Trophoblast cell (in vitro differentiated cells and primary cell): ENCODE data around the gene SCAP.

Experiments used
- DNase-seq, 2 donors: peaks; one replicate each; pipeline ENCODE4 v3.0.0-alpha.2; 2016
- H2AFZ ChIP-seq: 2 replicates; pipeline ENCODE4 v1.6.1; 2013; ENCODE audit warnings: low read length, moderate library complexity, mild to moderate bottlenecking; ENCODE audit not compliant: insufficient read depth, poor library complexity
- H2AK5ac ChIP-seq: 2 replicates; pipeline ENCODE4 v1.6.1; 2013; ENCODE audit warnings: mild to moderate bottlenecking, low read length
- H2BK120ac ChIP-seq: 2 replicates; pipeline ENCODE4 v1.6.1; 2013; ENCODE audit warnings: low read length, mild to moderate bottlenecking, moderate library complexity; ENCODE audit not compliant: insufficient read depth, poor library complexity
- H2BK12ac ChIP-seq: 2 replicates; pipeline ENCODE4 v1.6.1; 2013; ENCODE audit warnings: mild to moderate bottlenecking, low read length, moderate library complexity
- H2BK5ac ChIP-seq: 2 replicates; pipeline ENCODE4 v1.6.1; 2013; ENCODE audit warnings: low read length, low read depth, moderate library complexity, mild to moderate bottlenecking; ENCODE audit not compliant: poor library complexity
- H3K14ac ChIP-seq: 2 replicates; pipeline ENCODE4 v1.6.1; 2013; ENCODE audit warnings: mild to moderate bottlenecking, low read length
- H3K18ac ChIP-seq: 2 replicates; pipeline ENCODE4 v1.6.1; 2013; ENCODE audit warnings: mild to moderate bottlenecking, low read length
- H3K23ac ChIP-seq: 2 replicates; pipeline ENCODE4 v1.6.1; 2013; ENCODE audit warnings: low read length
- H3K27ac ChIP-seq: 2 replicates; pipeline ENCODE4 v1.5.1; 2013; ENCODE audit warnings: low read depth, mild to moderate bottlenecking, inconsistent platforms, low read length, moderate library complexity
- H3K27me3 ChIP-seq: 2 replicates; pipeline ENCODE4 v1.6.1; 2013; ENCODE audit warnings: inconsistent platforms, mild to moderate bottlenecking, low read length, moderate library complexity; ENCODE audit not compliant: insufficient read depth
- H3K36me3 ChIP-seq, 2 experiments: 1 replicate in 1 of 2; 2 replicates in 1 of 2; pipeline ENCODE4 v1.6.1; 2013; ENCODE audit warnings: low read length in 2 of 2, mild to moderate bottlenecking in 2 of 2, moderate library complexity in 1 of 2; ENCODE audit not compliant: insufficient read depth in 2 of 2, control insufficient read depth in 1 of 2
- H3K4ac ChIP-seq: 2 replicates; pipeline ENCODE4 v1.6.1; 2013; ENCODE audit warnings: low read depth, mild to moderate bottlenecking, low read length, moderate library complexity
- H3K4me1 ChIP-seq, 2 experiments: 1 replicate in 1 of 2; 2 replicates in 1 of 2; pipeline ENCODE4 v1.6.1; 2013; ENCODE audit warnings: low read length in 2 of 2, mild to moderate bottlenecking in 2 of 2, moderate library complexity in 1 of 2; ENCODE audit not compliant: insufficient read depth in 2 of 2, control insufficient read depth in 1 of 2
- H3K4me2 ChIP-seq: 2 replicates; pipeline ENCODE4 v1.6.1; 2013; ENCODE audit warnings: inconsistent platforms, mild to moderate bottlenecking, low read length, moderate library complexity
- H3K4me3 ChIP-seq: 2 replicates; pipeline ENCODE4 v1.5.1; 2013; ENCODE audit warnings: mild to moderate bottlenecking, low read depth, low read length, inconsistent platforms
- H3K79me1 ChIP-seq: one replicate; pipeline ENCODE4 v1.6.1; 2013; ENCODE audit warnings: low read length
- H3K79me2 ChIP-seq: 2 replicates; pipeline ENCODE4 v1.6.1; 2013; ENCODE audit warnings: low read length, mild to moderate bottlenecking; ENCODE audit not compliant: control insufficient read depth, insufficient read depth, poor library complexity
- H3K9ac ChIP-seq: 2 replicates; pipeline ENCODE4 v1.6.1; 2013; ENCODE audit warnings: mild to moderate bottlenecking, low read length
- H3K9me3 ChIP-seq: 2 replicates; pipeline ENCODE4 v1.6.1; 2013; ENCODE audit warnings: low read depth, mild to moderate bottlenecking, control low read depth, inconsistent platforms, low read length; ENCODE audit not compliant: insufficient read depth
- H4K12ac ChIP-seq: 2 replicates; pipeline ENCODE4 v1.6.1; 2013; ENCODE audit warnings: low read depth, mild to moderate bottlenecking, low read length, moderate library complexity
- H4K8ac ChIP-seq: 2 replicates; pipeline ENCODE4 v1.6.1; 2013; ENCODE audit warnings: low read depth, mild to moderate bottlenecking, low read length, moderate library complexity
- H4K91ac ChIP-seq: one replicate; pipeline ENCODE4 v1.6.1; 2013; ENCODE audit warnings: low read depth, mild to moderate bottlenecking, low read length, moderate library complexity
- WGBS: extraction: QIAGEN DNeasy Blood & Tissue Kit; methylation state at CpG from one replicate; pipeline ENCODE4 v1.1.7; 2013; ENCODE audit warnings: missing lambda C conversion rate; ENCODE audit not compliant: insufficient read length, insufficient coverage; ENCODE audit errors: extremely low coverage; 5-methylcytosine and 5-hydroxymethylcytosine counted together

The SCAP gene

GRCh38 chr3:47414666-47415587 lies 60.8 kb downstream of the SCAP start:
- peaks cover 79% of the 10 kb centered on the region in 2 experiments for H3K36me3 ChIP-seq
- no peak overlapping the region for H2AFZ ChIP-seq
- DNase-seq = no peak
- H3K23ac ChIP-seq = no peak overlapping the region
- H4K91ac ChIP-seq = no peak overlapping the region
- H2AK5ac ChIP-seq = no peak overlapping the region
- no peak overlapping the region for H3K4me3 ChIP-seq
- no peaks in the 10 kb centered on the region for H3K79me1 ChIP-seq
- H2BK5ac ChIP-seq = no peak overlapping the region
- H3K79me2 ChIP-seq = no peaks in the 10 kb centered on the region
- H3K18ac ChIP-seq = no peak overlapping the region
- no peak overlapping the region for H4K8ac ChIP-seq
- no peaks in the 10 kb centered on the region for H3K4me1 ChIP-seq
- H3K14ac ChIP-seq = no peak overlapping the region
- no peak overlapping the region for H3K4ac ChIP-seq
- no peak overlapping the region for H3K27ac ChIP-seq
- no peak overlapping the region for H2BK120ac ChIP-seq
- H3K9me3 ChIP-seq = peaks cover 5% of the 10 kb centered on the region
- no peak overlapping the region for H4K12ac ChIP-seq
- no peak overlapping the region for H3K4me2 ChIP-seq
- H3K9ac ChIP-seq = no peak overlapping the region
- no CpG with 5 or more reads among the region's 16 CpGs for WGBS
- no peaks in the 10 kb centered on the region for H3K27me3 ChIP-seq
- H2BK12ac ChIP-seq = no peak overlapping the region

DNA sequence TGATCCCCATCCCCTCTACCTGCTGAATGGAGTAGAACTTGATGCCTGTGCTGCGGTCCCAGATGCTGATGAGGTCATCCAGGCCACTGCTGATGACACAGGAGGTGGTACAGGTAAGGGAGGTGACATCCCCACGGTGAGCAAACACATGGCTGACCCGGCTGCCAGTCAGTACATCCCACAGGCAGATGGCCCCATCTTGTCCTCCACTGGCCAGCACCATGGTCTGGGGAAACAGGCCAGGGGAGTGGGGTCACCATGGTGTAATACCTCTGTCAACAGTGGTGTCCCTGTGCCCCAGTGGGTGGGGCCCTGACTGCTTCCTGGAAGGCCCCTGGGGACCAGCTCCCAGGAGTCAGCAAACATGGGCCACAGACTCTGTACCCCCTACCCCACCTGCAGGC lies 61.6 kb downstream of the SCAP start:
- H4K91ac ChIP-seq = no peak overlapping the region
- H3K79me1 ChIP-seq = no peaks in the 10 kb centered on the region
- H3K27me3 ChIP-seq = no peaks in the 10 kb centered on the region
- H3K4me3 ChIP-seq = no peak overlapping the region
- H2BK12ac ChIP-seq = no peak overlapping the region
- no peaks in the 10 kb centered on the region for H3K4me1 ChIP-seq
- no peak overlapping the region for H3K4me2 ChIP-seq
- H3K14ac ChIP-seq = no peak overlapping the region
- no peak overlapping the region for H3K9ac ChIP-seq
- H2BK5ac ChIP-seq = no peak overlapping the region
- H2AFZ ChIP-seq = no peak overlapping the region
- H2AK5ac ChIP-seq = no peak overlapping the region
- no peak for DNase-seq
- H3K4ac ChIP-seq = no peak overlapping the region
- no peak overlapping the region for H3K27ac ChIP-seq
- H3K79me2 ChIP-seq = no peaks in the 10 kb centered on the region
- peaks cover 79 to 80% of the 10 kb centered on the region in 2 experiments for H3K36me3 ChIP-seq
- WGBS = no CpG with 5 or more reads among the region's 3 CpGs
- no peak overlapping the region for H3K23ac ChIP-seq
- H4K8ac ChIP-seq = no peak overlapping the region
- no peak overlapping the region for H2BK120ac ChIP-seq
- peaks cover 5% of the 10 kb centered on the region for H3K9me3 ChIP-seq
- H4K12ac ChIP-seq = no peak overlapping the region
- no peak overlapping the region for H3K18ac ChIP-seq

GRCh38 chr3:47413751-47414150 lies 62.0 kb downstream of the SCAP start:
- no peak overlapping the region for H3K9ac ChIP-seq
- no peak overlapping the region for H3K18ac ChIP-seq
- whole genome bisulfite sequencing = no CpG with 5 or more reads among the region's 7 CpGs
- H3K4me3 ChIP-seq = no peak overlapping the region
- H3K79me2 ChIP-seq = no peaks in the 10 kb centered on the region
- H4K91ac ChIP-seq = no peak overlapping the region
- H3K4me1 ChIP-seq = no peaks in the 10 kb centered on the region
- no peak overlapping the region for H2BK120ac ChIP-seq
- H3K36me3 ChIP-seq = peaks cover 79 to 80% of the 10 kb centered on the region in 2 experiments
- no peak overlapping the region for H3K4me2 ChIP-seq
- peaks cover 5% of the 10 kb centered on the region for H3K9me3 ChIP-seq
- H4K12ac ChIP-seq = no peak overlapping the region
- H2AFZ ChIP-seq = no peak overlapping the region
- no peak overlapping the region for H4K8ac ChIP-seq
- no peaks in the 10 kb centered on the region for H3K27me3 ChIP-seq
- no peak overlapping the region for H2BK12ac ChIP-seq
- H3K27ac ChIP-seq = no peak overlapping the region
- no peak overlapping the region for H3K23ac ChIP-seq
- H3K14ac ChIP-seq = no peak overlapping the region
- no peak for DNase-seq
- no peak overlapping the region for H3K4ac ChIP-seq
- H2BK5ac ChIP-seq = no peak overlapping the region
- H3K79me1 ChIP-seq = no peaks in the 10 kb centered on the region
- H2AK5ac ChIP-seq = no peak overlapping the region

DNA sequence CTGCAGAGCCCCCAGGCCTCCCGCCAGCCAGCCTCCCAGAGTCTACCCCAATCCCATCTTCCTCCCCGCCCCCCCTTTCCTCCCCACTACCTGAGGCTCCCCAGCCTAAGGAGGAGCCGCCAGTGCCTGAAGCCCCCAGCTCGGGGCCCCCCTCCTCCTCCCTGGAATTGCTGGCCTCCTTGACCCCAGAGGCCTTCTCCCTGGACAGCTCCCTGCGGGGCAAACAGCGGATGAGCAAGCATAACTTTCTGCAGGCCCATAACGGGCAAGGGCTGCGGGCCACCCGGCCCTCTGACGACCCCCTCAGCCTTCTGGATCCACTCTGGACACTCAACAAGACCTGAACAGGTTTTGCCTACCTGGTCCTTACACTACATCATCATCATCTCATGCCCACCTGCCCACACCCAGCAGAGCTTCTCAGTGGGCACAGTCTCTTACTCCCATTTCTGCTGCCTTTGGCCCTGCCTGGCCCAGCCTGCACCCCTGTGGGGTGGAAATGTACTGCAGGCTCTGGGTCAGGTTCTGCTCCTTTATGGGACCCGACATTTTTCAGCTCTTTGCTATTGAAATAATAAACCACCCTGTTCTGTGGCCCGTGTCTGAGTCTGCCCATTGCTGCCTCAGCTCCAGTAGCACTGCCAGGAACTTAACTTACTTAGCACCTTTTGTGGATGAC lies 62.8 kb downstream of the SCAP start:
- Histone ChIP-seq H3K79me1 (no peaks in the 10 kb centered on the region), H2AFZ (no peak overlapping the region), H3K4me2 (no peak overlapping the region), H3K18ac (no peak overlapping the region), H3K4ac (no peak overlapping the region), H3K4me3 (no peak overlapping the region), H4K12ac (peak overlapping the region; percentile 34), H2BK12ac (no peak overlapping the region), H3K9ac (no peak overlapping the region), H2BK120ac (no peak overlapping the region), H2AK5ac (no peak overlapping the region), H4K8ac (no peak overlapping the region), H3K23ac (no peak overlapping the region), H3K27ac (no peak overlapping the region), H3K4me1 (no peaks in the 10 kb centered on the region), H3K27me3 (no peaks in the 10 kb centered on the region), H3K14ac (no peak overlapping the region), H2BK5ac (no peak overlapping the region), H4K91ac (no peak overlapping the region), H3K79me2 (no peaks in the 10 kb centered on the region), H3K9me3 (peaks cover 7% of the 10 kb centered on the region), H3K36me3 (peaks cover 81% of the 10 kb centered on the region in 2 experiments)
- WGBS = no CpG with 5 or more reads among the region's 12 CpGs
- no peak for DNase-seq
